ENCODE results near the gene MYO5B. TPM values are rescaled to one million over a fixed set of nuclear protein-coding genes. Genes with fewer than 3 reads are reported as not detected.
"Not testable (repeated sequence)": the region's sequence is repeated elsewhere in the genome, so short reads cannot be mapped to it uniquely, and the experiment has no call there.

MYO5B gene
- total and polyA plus RNA-seq, 9 donors: 0.83 to 3.3 (median 1.3) TPM

GRCh38 chr18:49804096-49804495 is 390.9 kb downstream of the MYO5B start:
- H3K27me3 ChIP-seq (ENCODE audit: control insufficient read depth, insufficient read depth, low read length): no peaks in the 10 kb centered on the region
- H3K9me3 ChIP-seq (replicated peaks; ENCODE audit: control insufficient read depth, low read depth, low read length): peaks cover 2% of the 10 kb centered on the region
- no peak for DNase-seq
- whole genome bisulfite sequencing (ENCODE audit: insufficient coverage): no CpG with 5 or more reads among the region's 5 CpGs
- no peak overlapping the region for H3K4me3 ChIP-seq (ENCODE audit: low read length)
- H3K27ac ChIP-seq (ENCODE audit: low read length): no peak overlapping the region
- peaks cover 4% of the 10 kb centered on the region for H3K36me3 ChIP-seq (ENCODE audit: control insufficient read depth, insufficient read depth, low read length)
- H3K4me1 ChIP-seq (ENCODE audit: control insufficient read depth, insufficient read depth, low read length): no peaks in the 10 kb centered on the region

GRCh38 chr18:49802623-49803022 is 392.3 kb downstream of the MYO5B start:
- H3K27ac ChIP-seq (ENCODE audit: low read length): no peak overlapping the region
- no CpG with 5 or more reads among the region's 4 CpGs for WGBS (ENCODE audit: insufficient coverage)
- no peaks in the 10 kb centered on the region for H3K9me3 ChIP-seq (replicated peaks; ENCODE audit: control insufficient read depth, low read depth, low read length)
- no peaks in the 10 kb centered on the region for H3K27me3 ChIP-seq (ENCODE audit: control insufficient read depth, insufficient read depth, low read length)
- H3K4me3 ChIP-seq (ENCODE audit: low read length): no peak overlapping the region
- H3K4me1 ChIP-seq (ENCODE audit: control insufficient read depth, insufficient read depth, low read length): no peaks in the 10 kb centered on the region
- peaks cover 10% of the 10 kb centered on the region for H3K36me3 ChIP-seq (ENCODE audit: control insufficient read depth, insufficient read depth, low read length)
- no peak for DNase-seq

- H3K36me3 ChIP-seq (ENCODE audit: control insufficient read depth, insufficient read depth, low read length); H3K27me3 ChIP-seq (ENCODE audit: control insufficient read depth, insufficient read depth, low read length); H3K4me3 ChIP-seq (ENCODE audit: low read length); DNase-seq; H3K4me1 ChIP-seq (ENCODE audit: control insufficient read depth, insufficient read depth, low read length); H3K9me3 ChIP-seq (replicated peaks; ENCODE audit: control insufficient read depth, low read depth, low read length); H3K27ac ChIP-seq (ENCODE audit: low read length): not testable (repeated sequence)
- no CpG with 5 or more reads among the region's 5 CpGs for WGBS (ENCODE audit: insufficient coverage)
Observed at GRCh38 chr18:49800491-49800890, 394.5 kb downstream of the MYO5B start.

DNA sequence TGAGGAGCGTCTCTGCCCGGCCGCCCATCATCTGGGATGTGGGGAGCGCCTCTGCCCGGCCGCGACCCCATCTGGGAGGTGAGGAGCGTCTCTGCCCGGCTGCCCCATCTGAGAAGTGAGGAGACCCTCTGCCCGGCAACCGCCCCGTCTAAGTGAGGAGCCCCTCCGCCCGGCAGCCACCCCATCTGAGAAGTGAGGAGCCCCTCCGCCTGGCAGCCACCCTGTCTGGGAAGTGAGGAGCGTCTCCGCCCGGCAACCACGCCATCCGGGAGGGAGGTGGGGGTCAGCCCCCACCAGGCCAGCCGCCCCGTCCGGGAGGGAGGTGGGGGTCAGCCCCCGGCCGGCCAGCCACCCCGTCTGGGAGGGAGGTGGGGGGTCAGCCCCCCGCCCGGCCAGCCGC is 395.1 kb downstream of the MYO5B start:
- DNase-seq; H3K9me3 ChIP-seq (replicated peaks; ENCODE audit: control insufficient read depth, low read depth, low read length); H3K4me3 ChIP-seq (ENCODE audit: low read length); H3K4me1 ChIP-seq (ENCODE audit: control insufficient read depth, insufficient read depth, low read length); H3K36me3 ChIP-seq (ENCODE audit: control insufficient read depth, insufficient read depth, low read length); H3K27me3 ChIP-seq (ENCODE audit: control insufficient read depth, insufficient read depth, low read length); H3K27ac ChIP-seq (ENCODE audit: low read length): not testable (repeated sequence)
- 98% methylated on average over 13 of the region's 29 CpGs for WGBS (ENCODE audit: insufficient coverage)

DNA sequence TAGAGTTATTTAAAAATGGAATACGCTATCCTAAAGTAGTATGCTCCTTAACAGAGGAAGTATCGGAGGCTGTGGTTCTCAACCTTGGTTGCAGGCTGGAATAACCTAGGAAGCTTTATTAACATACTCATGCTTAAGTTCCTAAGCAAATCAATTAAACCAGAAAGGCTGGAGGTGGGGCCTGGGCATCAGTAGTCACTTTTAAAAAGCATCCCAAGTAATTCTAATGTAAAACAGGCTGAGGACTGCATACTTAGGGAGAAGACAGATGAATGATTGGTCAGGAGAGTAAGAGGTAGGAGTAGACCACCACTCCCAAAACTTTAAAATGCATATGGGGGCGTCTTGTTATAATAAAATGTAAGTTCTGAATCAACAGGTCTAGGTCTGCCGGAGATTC is 396.9 kb downstream of the MYO5B start:
- H3K36me3 ChIP-seq (ENCODE audit: control insufficient read depth, insufficient read depth, low read length): peaks cover 12% of the 10 kb centered on the region
- no peaks in the 10 kb centered on the region for H3K9me3 ChIP-seq (replicated peaks; ENCODE audit: control insufficient read depth, low read depth, low read length)
- no peak overlapping the region for H3K4me3 ChIP-seq (ENCODE audit: low read length)
- no peaks in the 10 kb centered on the region for H3K27me3 ChIP-seq (ENCODE audit: control insufficient read depth, insufficient read depth, low read length)
- DNase-seq: no peak
- no peak overlapping the region for H3K27ac ChIP-seq (ENCODE audit: low read length)
- H3K4me1 ChIP-seq (ENCODE audit: control insufficient read depth, insufficient read depth, low read length): no peaks in the 10 kb centered on the region
- WGBS (ENCODE audit: insufficient coverage): no CpG with 5 or more reads among the region's 4 CpGs

DNA sequence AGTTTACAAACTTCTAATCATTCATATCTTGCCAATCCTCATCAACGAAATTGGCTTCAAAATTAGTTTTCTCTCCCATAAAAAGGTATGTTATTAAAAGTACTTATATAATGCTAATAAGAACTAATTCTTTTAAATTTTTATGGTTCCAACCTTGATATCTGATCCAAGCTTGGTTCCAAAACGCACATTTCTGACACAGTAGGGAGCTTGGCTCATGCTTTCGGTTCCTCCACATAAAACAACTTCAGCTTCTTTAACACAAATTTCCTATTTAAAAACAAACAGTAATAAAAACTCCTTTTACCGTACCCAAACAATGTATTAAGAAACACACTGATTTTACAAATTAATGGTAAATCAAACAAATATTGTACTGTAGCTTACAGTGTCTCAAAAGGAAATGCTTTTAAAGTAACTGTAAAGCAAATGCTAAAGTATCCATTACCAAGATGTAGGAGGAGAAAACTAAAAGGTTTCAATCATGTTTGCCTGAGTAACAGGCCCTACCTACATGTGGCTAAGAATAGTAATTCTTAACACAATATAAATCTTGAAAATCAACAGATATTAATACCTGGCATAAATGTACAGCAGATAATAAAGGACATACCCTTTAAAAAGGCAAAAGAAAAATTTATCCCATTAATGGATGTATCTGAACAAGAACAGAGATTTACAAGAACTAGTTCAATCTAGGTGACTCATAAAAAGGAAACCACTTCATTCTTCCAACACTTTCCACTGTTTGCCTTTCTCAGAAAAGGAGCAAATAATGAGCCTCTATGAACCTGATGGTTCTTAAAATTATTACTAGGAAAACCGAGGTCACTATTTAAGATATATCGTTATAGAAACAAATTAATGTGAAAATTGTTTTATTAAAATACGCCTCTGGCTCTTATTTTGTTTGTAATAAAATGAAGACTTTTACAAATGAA is 399.1 kb downstream of the MYO5B start:
- H3K27me3 ChIP-seq (ENCODE audit: control insufficient read depth, insufficient read depth, low read length): no peaks in the 10 kb centered on the region
- WGBS (ENCODE audit: insufficient coverage): 72% methylated on average over 2 of the region's 7 CpGs
- H3K4me1 ChIP-seq (ENCODE audit: control insufficient read depth, insufficient read depth, low read length): no peaks in the 10 kb centered on the region
- DNase-seq: no peak
- H3K9me3 ChIP-seq (replicated peaks; ENCODE audit: control insufficient read depth, low read depth, low read length): no peaks in the 10 kb centered on the region
- H3K27ac ChIP-seq (ENCODE audit: low read length): no peak overlapping the region
- peaks cover 16% of the 10 kb centered on the region for H3K36me3 ChIP-seq (ENCODE audit: control insufficient read depth, insufficient read depth, low read length)
- no peak overlapping the region for H3K4me3 ChIP-seq (ENCODE audit: low read length)

GRCh38 chr18:49794743-49795142 is 400.2 kb downstream of the MYO5B start:
- no peaks in the 10 kb centered on the region for H3K27me3 ChIP-seq (ENCODE audit: control insufficient read depth, insufficient read depth, low read length)

GRCh38 chr18:49789560-49790134 is 405.3 kb downstream of the MYO5B start:
- not testable (repeated sequence) for H3K4me3 ChIP-seq (ENCODE audit: low read length); DNase-seq; H3K4me1 ChIP-seq (ENCODE audit: control insufficient read depth, insufficient read depth, low read length); H3K27ac ChIP-seq (ENCODE audit: low read length); H3K9me3 ChIP-seq (replicated peaks; ENCODE audit: control insufficient read depth, low read depth, low read length); H3K27me3 ChIP-seq (ENCODE audit: control insufficient read depth, insufficient read depth, low read length)
- peaks cover 27% of the 10 kb centered on the region for H3K36me3 ChIP-seq (ENCODE audit: control insufficient read depth, insufficient read depth, low read length)
- 100% methylated on average over 1 of the region's 8 CpGs for WGBS (ENCODE audit: insufficient coverage)

More at GRCh38 chr18:49794743-49795142, 400.2 kb downstream of the MYO5B start:
- Histone ChIP-seq H3K4me3 (ENCODE audit: low read length) (no peak overlapping the region), H3K36me3 (ENCODE audit: control insufficient read depth, insufficient read depth, low read length) (peaks cover 21% of the 10 kb centered on the region), H3K4me1 (ENCODE audit: control insufficient read depth, insufficient read depth, low read length) (no peaks in the 10 kb centered on the region), H3K9me3 (replicated peaks; ENCODE audit: control insufficient read depth, low read depth, low read length) (no peaks in the 10 kb centered on the region), H3K27ac (ENCODE audit: low read length) (no peak overlapping the region)
- no peak for DNase-seq
- WGBS (ENCODE audit: insufficient coverage): no CpG with 5 or more reads among the region's 3 CpGs

GRCh38 chr18:49788327-49788898 is 406.5 kb downstream of the MYO5B start:
- Histone ChIP-seq H3K27ac (ENCODE audit: low read length) (no peak overlapping the region), H3K36me3 (ENCODE audit: control insufficient read depth, insufficient read depth, low read length) (peaks cover 26% of the 10 kb centered on the region), H3K9me3 (replicated peaks; ENCODE audit: control insufficient read depth, low read depth, low read length) (no peaks in the 10 kb centered on the region), H3K27me3 (ENCODE audit: control insufficient read depth, insufficient read depth, low read length) (no peaks in the 10 kb centered on the region), H3K4me3 (ENCODE audit: low read length) (no peak overlapping the region), H3K4me1 (ENCODE audit: control insufficient read depth, insufficient read depth, low read length) (no peaks in the 10 kb centered on the region)
- no peak for DNase-seq
- WGBS (ENCODE audit: insufficient coverage): no CpG with 5 or more reads among the region's 5 CpGs

GRCh38 chr18:49786019-49786720 is 408.8 kb downstream of the MYO5B start:
- no peak overlapping the region for H3K27ac ChIP-seq (ENCODE audit: low read length)
- no peaks in the 10 kb centered on the region for H3K27me3 ChIP-seq (ENCODE audit: control insufficient read depth, insufficient read depth, low read length)
- no CpG with 5 or more reads among the region's 1 CpG for whole genome bisulfite sequencing (ENCODE audit: insufficient coverage)
- DNase-seq: no peak
- no peak overlapping the region for H3K4me3 ChIP-seq (ENCODE audit: low read length)
- H3K9me3 ChIP-seq (replicated peaks; ENCODE audit: control insufficient read depth, low read depth, low read length): no peaks in the 10 kb centered on the region
- H3K4me1 ChIP-seq (ENCODE audit: control insufficient read depth, insufficient read depth, low read length): no peaks in the 10 kb centered on the region
- peaks cover 31% of the 10 kb centered on the region for H3K36me3 ChIP-seq (ENCODE audit: control insufficient read depth, insufficient read depth, low read length)

All from muscle of leg (tissue), 11 donors.